Dermis microvascular lymphatic vessel endothelial cell (primary cell): ENCODE data around the gene CRYGN. TPM values are rescaled to one million over a fixed set of nuclear protein-coding genes. Genes with fewer than 3 reads are reported as not detected.

Experiments used
- DNase-seq, 2 donors: peaks; one replicate each; pipeline versions ENCODE4 v3.0.0 to v3.0.0-alpha.2; 2010; ENCODE audit warnings: low read depth in 2 of 2
- total RNA-seq: library from RNA; depleted of rRNA; stranded (reverse); fragments of >200 nt; gene quantifications from 2 replicates; pipeline ENCODE4 v1.2.1, GENCODE V29; 2014

The CRYGN gene
- total RNA-seq, 1 donor from 2014 or later: not detected

DNA sequence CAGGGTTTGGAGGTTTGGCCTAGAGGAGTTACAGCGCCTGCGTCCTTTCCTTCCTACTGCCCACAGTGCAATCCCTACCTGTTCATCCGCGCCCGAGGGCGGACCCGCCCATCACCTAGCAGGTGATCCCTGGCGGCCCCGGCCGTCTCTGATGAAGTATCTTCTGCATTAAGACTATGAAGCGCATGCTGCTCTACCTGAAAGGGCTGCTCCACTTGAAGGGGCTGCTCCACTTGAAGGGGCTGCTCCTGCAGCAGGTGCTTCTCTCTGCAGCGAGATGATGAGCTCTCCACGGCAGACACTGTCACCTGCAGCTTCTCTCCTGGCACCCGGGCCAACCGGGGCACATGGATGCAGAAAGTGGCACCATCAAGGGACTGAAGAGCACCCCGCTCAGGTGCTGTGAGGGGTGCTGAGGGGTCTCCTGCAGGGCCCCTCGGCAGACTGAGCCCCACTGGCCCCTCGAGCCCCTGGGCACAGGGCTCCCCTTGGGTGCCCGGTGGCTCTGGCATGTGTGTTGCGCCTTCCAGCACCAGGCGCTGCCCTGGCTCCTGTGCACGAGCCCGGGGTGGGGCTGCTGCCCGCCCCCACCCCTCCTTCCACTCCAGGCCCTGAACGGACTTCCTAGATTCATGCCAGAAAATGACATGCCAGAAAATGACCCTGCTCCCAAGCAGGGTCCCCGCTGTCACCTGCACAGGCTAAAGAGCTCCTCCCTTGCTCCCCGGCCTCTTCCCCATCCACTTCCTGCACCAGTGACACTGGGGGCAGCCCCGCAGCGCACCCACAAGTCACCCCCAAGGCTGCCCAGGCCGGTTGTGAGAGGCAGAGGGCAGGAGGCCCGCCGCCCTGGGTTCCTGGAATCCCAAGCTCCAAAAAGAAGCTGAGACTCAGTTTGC, 59.5 kb downstream of the CRYGN start:
- DNase-seq: no peak

DNA sequence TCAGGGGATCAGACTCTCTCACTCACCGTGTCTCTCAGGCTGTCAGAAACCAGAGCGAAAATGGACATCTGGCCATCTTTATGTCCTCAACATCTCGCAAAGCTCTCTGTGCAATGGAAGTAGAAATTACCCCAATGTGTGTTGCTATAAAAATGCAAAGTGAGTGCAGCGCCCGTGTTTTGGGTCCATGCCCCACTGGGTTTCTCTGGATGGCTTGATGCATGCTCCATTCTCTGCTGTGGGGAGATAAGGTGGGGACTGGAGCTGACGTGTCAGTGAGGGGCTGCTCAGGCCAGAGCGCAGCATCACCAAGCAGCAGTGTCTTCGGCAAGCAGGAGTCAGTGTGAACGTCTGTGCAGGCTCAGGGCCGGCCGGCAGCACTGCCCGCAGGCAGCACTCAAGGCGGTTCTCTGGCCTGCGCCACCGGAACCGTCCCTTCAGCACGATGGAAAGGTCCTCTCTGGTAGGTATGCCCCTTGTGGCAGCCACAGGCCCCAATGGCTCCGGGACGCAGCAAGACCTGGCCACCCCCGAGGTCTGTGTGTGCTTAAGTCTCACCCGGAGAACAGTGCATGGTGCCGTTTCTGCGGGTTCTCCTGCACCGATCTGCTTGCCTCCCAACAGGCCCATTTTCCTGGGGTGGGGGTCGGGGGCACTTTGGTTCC, 60.3 kb downstream of the CRYGN start:
- no peak for DNase-seq

DNA sequence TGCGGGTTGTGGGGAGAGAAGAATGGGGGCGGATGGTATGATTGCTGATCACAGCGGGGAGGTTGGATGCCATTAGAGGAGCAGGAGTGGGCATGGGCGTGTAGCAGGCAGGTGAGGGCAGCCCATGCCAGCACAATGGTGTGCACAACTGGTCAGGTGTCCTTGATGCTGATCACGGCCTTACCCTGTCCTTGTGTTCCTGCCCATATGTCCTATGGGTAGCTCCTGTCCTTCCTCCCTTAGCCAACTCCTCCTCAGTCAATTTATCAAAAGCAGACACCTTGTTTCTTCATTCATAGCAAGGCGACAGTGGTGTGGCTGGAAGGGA, 60.8 kb downstream of the CRYGN start:
- no peak for DNase-seq

Other genes starting within 250 kb of the CRYGN start
- gene H2BK1, start 229.7 kb downstream of the CRYGN start, total RNA-seq: not detected in 2 replicates
- 44.5 and 48.0 TPM in 2 replicates for gene ABCF2, start 212.9 kb downstream of the CRYGN start, total RNA-seq
- 29.4 and 45.1 TPM in 2 replicates for gene CHPF2, start 207.7 kb downstream of the CRYGN start, total RNA-seq
- gene SMARCD3, start 191.4 kb downstream of the CRYGN start, total RNA-seq: 1.8 and 3.2 TPM in 2 replicates
- 26.3 and 31.4 TPM in 2 replicates for gene NUB1, start 98.3 kb downstream of the CRYGN start, total RNA-seq
- not detected in 2 replicates for gene WDR86, start 30.1 kb downstream of the CRYGN start, total RNA-seq
- gene RHEB, start 79.8 kb upstream of the CRYGN start, total RNA-seq: 52.7 and 53.4 TPM in 2 replicates